Uterus (tissue), 2 donors: ENCODE data around the gene THBS4.

Experiments
- CTCF ChIP-seq, 4 experiments: fragments of 200-600 bp in 2 of 4; fragments of 450-650 bp in 2 of 4; sonication (generic) in 2 of 4; IDR thresholded peaks; one replicate each; pipeline ENCODE4 v1.5.1; 2016 to 2019; ENCODE audit warnings: antibody characterized with exemption in 4 of 4, mild to moderate bottlenecking in 2 of 4, moderate library complexity in 1 of 4
- POLR2A ChIP-seq, 2 donors: fragments of 450-650 bp; IDR thresholded peaks; one replicate each; pipeline ENCODE4 v1.6.1; 2016; ENCODE audit warnings: antibody characterized with exemption in 2 of 2, mild to moderate bottlenecking in 1 of 2, moderate library complexity in 1 of 2

GRCh38 chr5:79986260-79986659 is 48.9 kb upstream of the THBS4 start:
- TF ChIP-seq CTCF (IDR thresholded peaks at IDR 0.05) (no peak), POLR2A (IDR thresholded peaks at IDR 0.05) (no peak)
